Activated naive CD4-positive, alpha-beta T cell (primary cell): Measurements from ENCODE around the gene TAS2R19.

Experiments
- DNase-seq, 4 experiments: peaks; one replicate each; lab custom pipeline; 2025; lab: John Stamatoyannopoulos, UW

TAS2R19 gene

DNA sequence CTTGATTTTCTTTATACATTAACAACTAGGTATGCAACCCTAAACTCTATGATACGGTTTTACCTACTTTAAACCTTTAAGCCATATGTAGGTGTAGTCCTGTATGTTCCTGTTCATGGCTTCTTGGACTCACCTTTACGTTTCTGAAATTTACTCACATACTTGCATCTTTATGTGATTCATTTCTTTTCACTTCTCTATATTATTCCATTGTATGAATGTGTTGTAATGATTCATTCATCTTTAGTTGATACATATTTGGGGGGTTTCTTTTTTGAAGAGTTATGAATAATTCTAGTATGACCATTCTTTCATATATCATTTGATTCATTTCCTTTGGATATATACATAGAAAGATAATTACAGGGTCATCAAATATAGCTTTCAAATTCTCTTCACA, 33.3 kb downstream of the TAS2R19 start:
- DNase-seq: no peak

DNA sequence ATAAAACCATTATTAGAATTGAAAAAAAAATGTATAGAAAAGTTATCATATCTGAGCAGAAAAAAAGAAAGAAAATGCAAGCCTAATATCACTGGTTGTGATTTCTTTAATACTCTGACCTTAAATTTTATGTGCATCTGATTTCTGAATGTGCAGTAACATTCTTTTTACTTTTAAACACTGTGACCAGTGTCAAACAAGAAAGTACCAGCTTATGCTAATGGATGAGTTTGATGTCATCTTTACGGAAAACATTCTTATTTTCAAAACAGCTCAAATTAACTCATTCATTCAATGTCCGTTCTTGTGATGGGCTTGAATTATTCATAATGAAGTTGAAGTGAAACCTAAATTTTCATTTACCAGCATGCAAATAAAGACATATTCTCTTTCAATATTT, 35.6 kb downstream of the TAS2R19 start, which contains the start of gene TAS2R50:
TSS of gene TAS2R50 (minus strand) at position 101 of the 400 bp plus-strand sequence. CDS start at position 49, 52 bp downstream.
- DNase-seq: no peak

DNA sequence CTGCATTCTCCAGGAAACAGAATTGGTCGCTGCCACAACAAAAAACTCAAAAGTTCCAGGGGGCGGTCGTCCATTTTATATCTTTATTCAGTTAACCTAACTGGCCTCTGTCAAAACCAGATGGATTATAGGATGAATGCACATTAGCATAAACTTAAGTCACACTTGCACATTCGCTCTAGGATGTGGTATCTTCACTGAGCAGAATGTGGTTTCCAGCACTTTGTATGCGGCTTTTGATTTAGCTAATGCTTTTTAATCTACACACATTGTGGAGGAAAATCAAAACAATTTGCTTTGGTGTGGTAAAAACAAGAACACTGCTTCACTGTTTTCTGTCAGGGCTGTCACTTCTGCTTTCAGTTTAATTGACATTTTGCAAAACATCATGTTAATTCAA, 40.2 kb downstream of the TAS2R19 start:
- DNase-seq: no peak

DNA sequence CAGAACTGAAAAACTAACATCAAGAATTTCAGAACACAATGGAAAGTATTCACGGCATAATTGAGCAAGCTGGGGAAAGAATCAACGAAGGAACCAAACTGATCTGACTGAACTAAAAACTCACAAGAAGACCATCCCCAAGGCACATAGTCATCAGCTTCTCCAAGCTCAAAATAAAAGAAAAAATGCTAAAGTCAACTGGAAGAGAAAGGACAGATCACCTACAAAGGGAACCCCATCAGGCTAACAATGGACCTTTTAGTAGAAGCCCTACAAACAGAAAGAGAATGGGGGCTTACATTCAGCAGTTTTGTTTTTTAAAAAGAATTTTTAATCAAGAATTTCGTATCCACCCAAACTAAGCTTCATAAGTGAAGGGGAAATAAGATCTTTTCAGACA, 47.5 kb downstream of the TAS2R19 start:
- DNase-seq: no peak
